Measurements from ENCODE around the gene SHISAL2B.
"Not testable (repeated sequence)": the region's sequence is repeated elsewhere in the genome, so short reads cannot be mapped to it uniquely, and the experiment has no call there.

SHISAL2B gene

DNA sequence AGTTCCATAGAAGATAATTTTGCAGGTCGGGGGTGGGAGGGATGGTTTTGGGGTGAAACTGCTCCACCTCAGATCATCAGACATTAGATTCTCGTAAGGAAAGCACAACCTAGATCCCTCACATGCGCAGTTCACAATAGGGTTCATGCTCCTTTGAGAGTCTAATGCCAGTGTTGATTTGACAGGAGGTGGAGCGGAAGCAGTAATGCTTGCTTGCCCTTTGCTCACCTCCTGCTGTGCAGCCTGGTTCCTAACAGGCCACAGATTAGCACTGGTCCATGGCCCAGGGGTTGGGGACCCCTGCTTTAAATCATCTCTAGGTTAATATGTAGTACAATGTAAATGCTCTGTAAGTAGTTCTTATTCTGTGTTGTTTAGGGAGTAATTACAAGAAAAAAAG lies 10.5 kb downstream of the SHISAL2B start:
- no peak for DNase-seq (ENCODE audit: low read depth)

DNA sequence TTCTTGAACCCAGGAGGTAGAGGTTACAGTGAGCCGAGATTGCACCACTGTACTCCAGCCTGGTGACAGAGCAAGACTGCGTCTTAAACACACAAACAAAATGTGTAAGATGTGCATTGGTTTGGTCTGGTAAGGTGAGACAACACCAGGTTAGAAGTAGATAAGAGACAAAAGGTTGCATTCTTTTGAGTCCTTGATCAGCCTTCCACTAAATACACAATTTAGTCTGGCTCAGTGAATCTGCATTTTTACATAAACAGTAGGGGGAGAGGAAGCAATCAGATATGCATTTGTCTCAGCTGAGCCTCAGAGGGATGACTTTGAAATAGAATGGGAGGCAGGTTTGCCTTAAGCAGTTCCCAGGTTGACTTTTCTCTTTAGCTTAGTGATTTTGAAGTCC lies 15.8 kb downstream of the SHISAL2B start:
- DNase-seq (ENCODE audit: low read depth) = not testable (repeated sequence)

DNA sequence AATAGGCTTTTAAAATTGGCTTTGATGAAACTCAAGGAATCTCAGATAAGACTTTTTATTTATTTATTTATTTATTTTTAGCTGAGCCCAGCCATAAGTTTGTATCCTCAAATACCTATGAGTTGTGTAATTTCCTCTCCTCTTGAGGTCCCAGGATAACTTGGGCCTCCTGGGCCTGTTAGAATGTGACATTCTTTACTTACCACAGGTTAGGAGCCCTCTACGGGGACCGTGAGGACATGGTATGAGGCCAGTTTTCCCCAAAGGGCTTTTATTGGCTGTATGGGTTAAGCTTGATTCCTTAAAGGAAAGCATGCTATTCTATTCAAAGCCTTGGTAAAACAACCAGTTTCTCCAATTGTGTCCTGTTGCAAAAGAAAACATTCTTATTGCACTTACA lies 16.9 kb downstream of the SHISAL2B start:
- no peak for DNase-seq (ENCODE audit: low read depth)

DNA sequence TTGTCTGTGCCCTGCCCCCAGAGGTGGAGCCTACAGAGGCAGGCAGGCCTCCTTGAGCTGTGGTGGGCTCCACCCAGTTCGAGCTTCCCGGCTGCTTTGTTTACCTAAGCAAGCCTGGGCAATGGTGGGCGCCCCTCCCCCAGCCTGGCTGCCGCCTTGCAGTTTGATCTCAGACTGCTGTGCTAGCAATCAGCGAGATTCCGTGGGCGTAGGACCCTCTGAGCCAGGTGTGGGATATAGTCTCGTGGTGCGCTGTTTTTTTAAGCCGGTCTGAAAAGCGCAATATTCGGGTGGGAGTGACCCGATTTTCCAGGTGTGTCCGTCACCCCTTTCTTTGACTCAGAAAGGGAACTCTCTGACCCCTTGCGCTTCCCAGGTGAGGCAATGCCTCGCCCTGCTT lies 24.2 kb downstream of the SHISAL2B start:
- not testable (repeated sequence) for DNase-seq (ENCODE audit: low read depth)

DNA sequence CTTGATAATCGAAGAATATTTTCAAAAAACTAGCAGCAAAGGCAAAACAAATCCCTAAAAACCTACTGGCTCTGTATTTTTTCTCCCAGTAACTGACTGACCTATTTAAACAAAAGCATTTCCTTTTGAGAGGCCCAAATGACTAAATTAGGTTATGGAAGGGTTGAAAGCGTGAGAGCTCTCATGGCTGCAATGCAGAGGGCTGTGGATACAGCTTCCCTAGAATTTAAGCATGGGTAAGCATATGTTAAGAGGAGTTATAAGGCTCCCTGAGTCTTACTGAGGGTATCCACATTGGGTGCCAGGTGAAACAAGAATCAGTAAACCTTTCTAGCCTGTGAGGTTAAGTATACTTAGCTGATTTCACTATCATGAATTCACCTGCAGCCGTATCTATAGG lies 32.3 kb downstream of the SHISAL2B start:
- DNase-seq (ENCODE audit: low read depth) = no peak

DNA sequence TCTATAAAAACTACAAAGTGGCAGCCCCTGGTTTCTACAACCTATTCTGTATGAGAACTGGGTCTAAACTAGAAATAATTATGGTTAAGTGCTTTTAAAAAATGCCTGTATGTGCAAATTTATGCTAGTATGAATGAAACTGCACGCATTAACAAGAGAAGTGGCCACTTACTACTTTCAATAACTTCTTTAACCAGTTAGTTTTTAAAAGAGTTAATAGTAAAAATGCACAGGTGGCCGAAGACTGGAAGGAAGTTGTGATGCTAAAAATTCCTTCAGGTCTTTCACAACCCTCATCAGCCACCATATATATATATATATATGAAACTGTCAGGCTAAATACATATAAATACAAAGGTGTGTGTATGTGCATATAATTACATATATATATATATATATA lies 36.8 kb downstream of the SHISAL2B start:
- DNase-seq (ENCODE audit: low read depth) = no peak

DNA sequence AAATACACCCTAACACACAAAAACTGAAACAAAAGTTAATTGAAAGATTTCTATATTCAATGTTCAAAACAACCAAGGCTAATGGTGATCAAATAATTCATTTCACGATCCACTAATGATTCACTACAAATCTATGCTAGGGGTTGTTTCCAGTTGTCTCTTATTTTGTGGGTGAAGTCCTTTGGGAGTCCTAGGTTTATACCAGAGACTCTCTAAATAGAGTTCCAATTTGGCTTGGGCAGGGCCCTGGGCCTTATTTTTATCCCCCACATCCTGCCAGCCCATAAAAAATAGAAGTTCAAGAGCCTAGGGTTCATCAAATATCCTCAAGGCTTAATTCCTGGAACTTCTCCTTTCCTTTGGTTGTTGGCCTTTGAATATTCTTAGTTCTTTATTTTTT lies 52.1 kb downstream of the SHISAL2B start:
- DNase-seq (ENCODE audit: low read depth) = no peak

DNA sequence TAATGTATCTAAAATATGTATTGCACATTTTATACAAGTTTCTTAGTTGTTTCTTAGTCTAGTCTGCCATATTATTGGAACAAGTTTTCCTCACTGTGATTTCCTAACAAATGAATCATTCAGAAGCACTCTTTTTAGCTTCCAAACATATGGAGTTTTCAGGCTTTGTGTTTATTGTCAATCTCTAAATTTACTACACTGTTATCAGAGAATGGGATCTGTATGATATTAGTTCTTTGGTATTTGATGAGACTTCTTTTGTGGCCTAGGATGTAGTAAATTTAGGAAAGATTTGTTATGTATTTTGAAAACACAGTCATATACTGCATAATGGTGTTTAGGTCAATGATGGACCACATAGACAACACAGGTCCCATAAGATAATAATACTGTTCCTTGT lies 52.5 kb downstream of the SHISAL2B start:
- no peak for DNase-seq (ENCODE audit: low read depth)

DNA sequence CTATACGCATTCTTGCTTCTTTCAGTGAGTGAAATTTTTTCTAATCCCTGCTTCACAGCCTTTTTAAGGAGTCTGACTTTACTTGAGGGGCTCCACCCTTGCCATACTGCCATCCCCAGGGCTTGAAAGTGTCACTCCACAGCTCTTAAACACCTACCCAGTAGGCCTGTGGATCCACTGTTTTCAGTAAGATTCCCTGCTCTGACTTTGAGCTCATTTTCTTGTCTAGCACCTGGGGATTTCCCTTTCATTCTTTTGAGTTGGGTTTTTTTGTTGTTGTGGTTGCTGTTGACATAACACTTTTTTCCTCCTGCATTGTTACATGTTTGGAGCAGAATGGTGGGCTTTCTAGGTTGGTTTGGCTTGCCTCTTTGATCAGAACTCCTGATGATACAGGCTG lies 54.6 kb downstream of the SHISAL2B start:
- DNase-seq (ENCODE audit: low read depth) = no peak

DNA sequence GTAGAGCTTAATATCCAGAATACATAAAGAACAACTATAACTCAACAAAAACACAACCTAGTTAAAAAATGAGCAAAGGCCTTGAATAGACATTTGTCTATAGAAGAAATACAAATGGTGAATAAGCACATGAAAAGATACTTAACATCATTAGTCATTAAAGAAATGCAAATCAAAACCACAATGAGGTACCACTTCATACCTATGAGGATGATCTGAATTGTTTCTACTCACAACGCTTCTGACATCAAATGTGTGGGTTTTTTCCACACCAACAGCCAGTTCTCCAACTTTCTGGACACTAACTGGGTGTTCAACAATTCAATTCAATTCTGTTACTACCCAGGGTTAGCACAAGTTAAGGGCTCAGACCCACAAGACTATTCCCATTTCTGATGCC lies 56.1 kb downstream of the SHISAL2B start:
- DNase-seq (ENCODE audit: low read depth) = no peak

DNA sequence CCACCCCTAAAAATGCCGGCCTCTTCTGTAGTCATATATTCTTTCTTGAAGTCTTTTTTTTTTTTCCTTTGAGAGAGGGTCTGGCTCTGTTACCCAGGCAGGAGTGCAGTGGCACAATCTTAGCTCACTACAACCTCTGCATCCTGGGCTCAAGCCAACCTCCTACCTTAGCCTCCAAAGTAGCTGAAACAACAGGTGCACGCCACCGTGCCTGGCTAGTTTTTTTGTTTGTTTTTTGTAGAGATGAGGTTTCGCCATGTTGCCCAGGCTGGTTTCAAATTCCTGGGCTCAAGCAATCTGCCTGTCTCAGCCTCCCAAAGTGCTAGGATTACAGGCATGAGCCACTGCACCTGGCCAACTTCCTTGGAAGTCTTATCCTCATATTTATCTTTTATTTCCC lies 59.1 kb downstream of the SHISAL2B start:
- DNase-seq (ENCODE audit: low read depth) = no peak

DNA sequence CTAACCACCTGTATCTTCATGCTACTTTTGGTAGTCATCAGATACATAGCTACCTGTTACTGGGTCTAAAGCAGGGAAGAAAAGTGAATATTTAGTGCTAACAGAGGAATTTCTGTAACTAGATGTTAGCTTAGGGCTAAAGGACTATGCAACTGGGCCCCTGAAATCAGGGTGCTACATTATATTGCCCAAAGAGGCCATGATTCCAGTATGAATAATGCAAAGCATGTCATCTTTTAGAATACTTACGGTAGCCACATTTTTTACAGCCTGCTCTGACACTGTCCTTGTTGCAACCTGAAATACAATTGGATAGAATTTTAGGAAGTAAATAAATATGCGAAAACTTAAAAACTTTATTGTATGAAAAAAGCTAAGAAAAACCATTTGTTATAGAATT lies 63.8 kb downstream of the SHISAL2B start:
- DNase-seq (ENCODE audit: low read depth) = no peak

DNA sequence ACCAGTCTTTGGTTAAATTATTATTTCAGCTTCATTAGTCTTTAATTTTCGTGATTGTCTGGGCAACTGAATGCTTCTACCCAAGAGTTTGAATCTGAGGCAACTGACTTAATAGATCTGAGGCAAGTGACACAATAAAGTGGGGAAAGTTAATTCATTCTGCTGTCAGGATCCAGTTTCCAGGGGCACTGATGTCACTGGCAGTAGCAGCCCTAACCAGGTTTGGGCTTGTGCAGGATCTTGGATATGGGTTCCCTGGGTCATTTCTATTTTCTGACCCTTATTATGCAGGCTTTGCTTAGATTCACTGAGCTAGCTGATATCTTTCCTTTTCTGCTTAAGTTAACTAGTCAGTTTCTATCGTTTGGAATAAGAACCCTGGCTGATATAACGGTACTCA lies 68.6 kb downstream of the SHISAL2B start:
- DNase-seq (ENCODE audit: low read depth) = no peak

DNA sequence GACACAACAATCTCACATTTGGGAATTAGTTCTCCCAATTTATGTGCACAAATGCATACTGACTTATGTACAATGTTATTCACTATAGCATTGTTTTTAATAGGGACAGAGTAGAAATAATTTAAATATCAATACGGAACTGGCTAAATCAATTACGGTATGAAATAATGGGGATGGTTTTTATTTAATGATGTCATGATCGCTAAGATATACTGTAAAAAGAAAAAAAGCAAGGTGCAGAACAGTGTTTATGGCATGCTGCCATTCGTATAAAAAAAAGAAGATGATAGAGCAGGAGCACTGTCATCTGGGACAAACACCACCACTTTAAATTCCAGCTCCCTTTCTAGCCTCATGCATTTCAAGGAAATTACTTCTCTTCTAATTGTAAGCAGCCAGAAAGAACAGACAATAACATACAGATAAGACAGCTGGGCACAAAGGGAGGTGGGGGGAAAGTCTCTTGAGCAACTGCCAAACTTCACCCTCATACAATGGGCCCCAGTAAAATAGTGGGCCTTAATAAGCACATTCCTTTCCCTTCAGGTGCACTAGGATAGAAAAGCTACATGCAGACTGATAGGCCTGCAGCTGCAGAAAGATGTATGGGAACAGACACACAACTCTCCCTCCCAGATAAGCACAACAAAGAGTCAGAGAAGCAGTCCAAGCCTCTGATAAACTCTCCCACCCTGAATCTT lies 69.8 kb downstream of the SHISAL2B start:
- no peak for DNase-seq (ENCODE audit: low read depth)

DNA sequence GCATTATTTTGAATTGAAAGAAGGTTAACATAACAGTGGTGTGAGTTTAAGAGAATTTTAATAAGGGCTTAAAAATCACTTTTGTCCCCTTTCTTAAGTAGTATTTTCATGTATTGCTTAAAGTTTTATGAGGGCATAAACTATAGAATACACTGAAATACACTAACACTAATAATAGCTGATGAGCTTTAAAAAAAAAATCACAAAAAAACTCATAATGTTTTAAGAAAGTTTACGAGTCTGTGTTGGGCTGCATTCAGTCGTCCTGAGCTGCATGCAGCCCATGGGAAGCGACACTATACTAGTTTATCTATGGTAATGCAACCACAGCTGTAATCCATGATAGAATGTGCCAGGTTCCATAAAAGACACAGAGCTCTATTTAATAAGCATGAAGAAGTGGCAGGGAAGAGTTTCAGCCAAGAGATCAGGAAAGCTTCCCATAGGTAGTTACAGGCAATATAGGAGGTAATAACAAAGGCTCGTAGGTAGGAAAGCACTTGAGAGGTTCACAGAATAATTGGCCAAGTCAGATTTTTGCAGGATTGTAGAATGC lies 73.7 kb downstream of the SHISAL2B start:
- DNase-seq (ENCODE audit: low read depth) = no peak

DNA sequence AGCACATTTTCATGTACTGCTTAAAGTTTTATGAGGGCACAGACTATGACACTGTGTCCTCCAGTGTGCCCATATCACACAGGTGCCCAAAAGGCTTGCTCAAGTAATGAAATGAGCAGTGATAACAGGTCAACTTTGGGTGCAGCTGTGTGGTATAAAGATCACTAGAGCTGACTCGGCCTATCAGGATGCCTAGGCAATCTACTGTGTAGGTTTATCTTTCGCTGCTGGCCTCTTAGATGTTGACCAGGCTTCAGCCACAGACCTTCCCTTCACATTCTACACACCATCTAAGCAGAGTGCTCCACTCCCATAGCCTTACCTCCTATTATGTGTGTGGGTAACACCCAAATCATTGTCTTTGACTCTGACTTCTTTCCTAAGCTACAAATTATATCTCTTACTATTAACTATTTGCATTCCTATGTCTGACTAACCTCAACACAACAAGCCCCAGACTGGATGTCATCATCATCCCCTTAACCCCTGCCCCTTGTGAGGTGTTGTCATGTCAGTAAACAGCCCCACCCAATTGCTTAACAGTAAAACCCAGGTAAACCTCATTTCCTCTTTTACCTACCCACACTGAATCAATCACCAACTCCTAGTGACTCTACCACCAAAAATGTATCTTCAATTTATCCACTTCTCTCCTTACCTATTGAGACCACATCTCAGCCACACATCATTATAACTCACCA lies 75.7 kb downstream of the SHISAL2B start:
- no peak for DNase-seq (ENCODE audit: low read depth)

DNA sequence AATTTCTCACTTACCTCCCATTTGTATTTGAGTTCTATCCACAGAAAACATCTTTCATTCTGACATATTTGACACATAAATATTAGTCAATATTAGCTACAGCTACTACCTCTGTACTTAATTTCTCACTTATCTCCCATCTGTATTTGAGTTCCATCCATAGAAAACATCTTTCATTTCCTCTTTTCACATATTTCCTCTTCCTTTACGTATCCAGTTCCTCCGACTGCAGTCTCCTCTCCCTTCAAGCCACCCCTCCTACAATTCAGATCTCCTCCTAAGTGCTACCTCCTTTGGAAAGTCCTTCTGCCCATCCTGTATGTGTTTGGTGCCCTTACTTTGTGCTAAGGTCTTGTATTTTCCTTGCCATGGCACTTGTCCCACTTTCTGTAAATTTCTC lies 76.6 kb downstream of the SHISAL2B start:
- no peak for DNase-seq (ENCODE audit: low read depth)
